Endothelial cell of umbilical vein (primary cell): ENCODE data around the gene ABHD5.

Source experiments
- POLR2A ChIP-seq: IDR thresholded peaks from 2 replicates; pipeline ENCODE4 v1.6.1; 2012; ENCODE audit warnings: low read depth, mild to moderate bottlenecking, control low read depth, low read length
- TF ChIP-seq, protein P1 (sequence below), 2 donors: IDR thresholded peaks; 1 replicate in 1 of 2; 2 replicates in 1 of 2; pipeline ENCODE4 v1.5.1; 2011; ENCODE audit warnings: low read length in 2 of 2, mild to moderate bottlenecking in 2 of 2, moderate library complexity in 2 of 2, control low read depth in 1 of 2, inconsistent platforms in 1 of 2, low read depth in 1 of 2; ENCODE audit not compliant: insufficient read depth in 1 of 2; ENCODE audit errors: extremely low read depth in 1 of 2

DNA sequence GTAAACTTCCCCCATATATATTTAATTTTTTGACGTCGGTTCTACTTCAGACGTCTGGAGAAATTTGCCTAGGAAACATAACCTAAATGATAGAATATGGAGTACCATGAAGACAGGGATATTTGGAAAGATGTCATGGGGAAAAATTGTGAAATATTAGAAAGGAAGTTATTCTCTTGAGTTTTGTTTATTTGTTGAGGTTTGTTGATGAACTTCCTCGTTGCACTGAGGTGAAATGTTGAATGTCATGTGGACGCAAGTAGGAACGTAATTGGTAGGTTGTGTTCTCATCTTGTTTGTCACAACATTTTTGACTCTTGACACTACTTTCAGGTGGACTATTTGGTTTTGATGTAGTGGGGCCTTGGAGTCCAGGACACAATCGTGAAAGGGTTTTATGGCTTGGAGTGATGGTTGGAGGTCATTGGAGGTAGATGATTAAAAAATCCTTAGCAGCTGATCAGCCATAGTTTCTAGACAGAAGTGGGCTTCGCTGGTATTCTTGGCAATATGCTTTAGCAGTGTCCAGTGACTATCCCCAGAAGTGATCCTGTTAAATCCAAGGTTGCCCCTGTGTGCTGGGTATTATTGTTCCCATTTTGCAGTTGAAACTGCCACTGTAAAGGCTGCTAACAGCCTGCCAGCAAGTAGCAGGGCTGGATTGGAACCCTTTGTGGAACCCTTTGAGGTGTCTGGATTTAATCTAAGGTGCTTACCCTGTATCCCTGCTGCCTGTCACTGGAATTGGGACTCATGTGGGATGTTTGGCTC is 1.5 kb downstream of the ABHD5 start:
- no peak for TF ChIP-seq POLR2A
- TF ChIP-seq, protein P1, sequence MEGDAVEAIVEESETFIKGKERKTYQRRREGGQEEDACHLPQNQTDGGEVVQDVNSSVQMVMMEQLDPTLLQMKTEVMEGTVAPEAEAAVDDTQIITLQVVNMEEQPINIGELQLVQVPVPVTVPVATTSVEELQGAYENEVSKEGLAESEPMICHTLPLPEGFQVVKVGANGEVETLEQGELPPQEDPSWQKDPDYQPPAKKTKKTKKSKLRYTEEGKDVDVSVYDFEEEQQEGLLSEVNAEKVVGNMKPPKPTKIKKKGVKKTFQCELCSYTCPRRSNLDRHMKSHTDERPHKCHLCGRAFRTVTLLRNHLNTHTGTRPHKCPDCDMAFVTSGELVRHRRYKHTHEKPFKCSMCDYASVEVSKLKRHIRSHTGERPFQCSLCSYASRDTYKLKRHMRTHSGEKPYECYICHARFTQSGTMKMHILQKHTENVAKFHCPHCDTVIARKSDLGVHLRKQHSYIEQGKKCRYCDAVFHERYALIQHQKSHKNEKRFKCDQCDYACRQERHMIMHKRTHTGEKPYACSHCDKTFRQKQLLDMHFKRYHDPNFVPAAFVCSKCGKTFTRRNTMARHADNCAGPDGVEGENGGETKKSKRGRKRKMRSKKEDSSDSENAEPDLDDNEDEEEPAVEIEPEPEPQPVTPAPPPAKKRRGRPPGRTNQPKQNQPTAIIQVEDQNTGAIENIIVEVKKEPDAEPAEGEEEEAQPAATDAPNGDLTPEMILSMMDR (IDR thresholded peaks at IDR 0.05; ENCODE audit: extremely low read depth in 1 of 2, insufficient read depth in 1 of 2, low read depth in 1 of 2, low read length in 2 of 2): no peak
